ACHN (cell line): ENCODE measurements around the gene GALNT14.

Source experiments
- DNase-seq: peaks from one replicate; pipeline ENCODE4 v3.0.0-alpha.2; 2015
- in situ Hi-C: cut with HindIII; loops from 2 replicates; pipeline ENCODE4 v1.10.0; 2017; ENCODE audit warnings: low sequenced_read_pairs, low pct_ligation_motif_present, low pct_unique_long_range_greater_than_20kb

GALNT14 gene

GRCh38 chr2:31037058-31037457 is 101.2 kb downstream of the GALNT14 start:
- in situ Hi-C loops, result no loop called here
- no peak for DNase-seq

- in situ Hi-C loops, result no loop called here
- DNase-seq, result no peak
Measured at GRCh38 chr2:31033032-31033431, 105.2 kb downstream of the GALNT14 start.

GRCh38 chr2:31032475-31032874 is 105.8 kb downstream of the GALNT14 start:
- DNase-seq, result no peak
- in situ Hi-C loops, result no loop called here

GRCh38 chr2:31031132-31031706 is 107.0 kb downstream of the GALNT14 start:
- in situ Hi-C loops, result no loop called here

GRCh38 chr2:31028417-31028816 is 109.8 kb downstream of the GALNT14 start:
- no peak for DNase-seq
- in situ Hi-C loops, result no loop called here

More at GRCh38 chr2:31031132-31031706, 107.0 kb downstream of the GALNT14 start:
- DNase-seq, result no peak

- DNase-seq, result no peak
- in situ Hi-C loops, result no loop called here
Measured at GRCh38 chr2:31027549-31027948, 110.7 kb downstream of the GALNT14 start.

- in situ Hi-C loops, result no loop called here
- DNase-seq, result no peak
Measured at GRCh38 chr2:31023541-31023940, 114.7 kb downstream of the GALNT14 start.

- DNase-seq, result no peak
- in situ Hi-C loops, result no loop called here
Measured at GRCh38 chr2:31020713-31021112, 117.5 kb downstream of the GALNT14 start.

GRCh38 chr2:31018280-31018679 is 120.0 kb downstream of the GALNT14 start:
- no peak for DNase-seq
- in situ Hi-C loops, result no loop called here

GRCh38 chr2:31016648-31017047 is 121.6 kb downstream of the GALNT14 start:
- DNase-seq, result no peak

GRCh38 chr2:31014516-31014915 is 123.7 kb downstream of the GALNT14 start:
- in situ Hi-C loops, result no loop called here
- DNase-seq, result no peak

More at GRCh38 chr2:31016648-31017047, 121.6 kb downstream of the GALNT14 start:
- in situ Hi-C loops, result no loop called here

GRCh38 chr2:31013301-31013700 is 124.9 kb downstream of the GALNT14 start:
- in situ Hi-C loops, result no loop called here
- DNase-seq, result no peak

GRCh38 chr2:31012406-31012805 is 125.8 kb downstream of the GALNT14 start:
- DNase-seq, result no peak
- in situ Hi-C loops, result no loop called here

GRCh38 chr2:31011587-31011986 is 126.7 kb downstream of the GALNT14 start:
- no peak for DNase-seq
- in situ Hi-C loops, result no loop called here

- in situ Hi-C loops, result no loop called here
- DNase-seq, result no peak
Measured at GRCh38 chr2:31008561-31009114, 129.6 kb downstream of the GALNT14 start.

GRCh38 chr2:31004257-31004656 is 134.0 kb downstream of the GALNT14 start:
- DNase-seq, result no peak
- in situ Hi-C loops, result no loop called here

GRCh38 chr2:31003749-31004148 is 134.5 kb downstream of the GALNT14 start:
- in situ Hi-C loops, result no loop called here

GRCh38 chr2:31002537-31003150 is 135.6 kb downstream of the GALNT14 start:
- no peak for DNase-seq
- in situ Hi-C loops, result no loop called here

More at GRCh38 chr2:31003749-31004148, 134.5 kb downstream of the GALNT14 start:
- no peak for DNase-seq

GRCh38 chr2:31000970-31001369 is 137.3 kb downstream of the GALNT14 start:
- no peak for DNase-seq
- in situ Hi-C loops, result no loop called here

- no peak for DNase-seq
- in situ Hi-C loops, result no loop called here
Measured at GRCh38 chr2:30998672-30999071, 139.6 kb downstream of the GALNT14 start.
